Vagina (tissue), 2 donors: ENCODE data around the gene ADGRB2. TPM values are rescaled to one million over a fixed set of nuclear protein-coding genes. Genes with fewer than 3 reads are reported as not detected.

ENCODE experiments used
- DNase-seq, 2 donors: peaks; one replicate each; pipeline ENCODE4 v3.0.0-alpha.2; 2017; ENCODE audit errors: extremely low spot score in 2 of 2
- H3K27ac ChIP-seq: fragments of 200-600 bp; sonication (generic); one replicate; pipeline ENCODE4 v1.5.1; 2019
- H3K27me3 ChIP-seq: fragments of 200-600 bp; sonication (generic); one replicate; pipeline ENCODE4 v1.5.1; 2019
- H3K36me3 ChIP-seq, 2 donors: fragments of 200-600 bp; sonication (generic); one replicate each; pipeline ENCODE4 v1.5.1; 2017 to 2019
- H3K4me1 ChIP-seq: fragments of 200-600 bp; sonication (generic); one replicate; pipeline ENCODE4 v1.5.1; 2019
- H3K4me3 ChIP-seq, 2 donors: fragments of 200-600 bp; sonication (generic); 1 replicate in 1 of 2; 2 replicates in 1 of 2; pipeline ENCODE4 v1.5.1; 2016 to 2019
- H3K9me3 ChIP-seq: fragments of 200-600 bp; sonication (generic); one replicate; pipeline ENCODE4 v1.5.1; 2019
- POLR2A ChIP-seq, 2 donors: fragments of 450-650 bp; IDR thresholded peaks; one replicate each; pipeline ENCODE4 v1.6.1; 2017; ENCODE audit warnings: antibody characterized with exemption in 2 of 2, mild to moderate bottlenecking in 2 of 2, moderate library complexity in 2 of 2
- POLR2AphosphoS5 ChIP-seq, 2 donors: sonication (generic); formaldehyde crosslinking; IDR thresholded peaks; one replicate each; pipeline ENCODE4 v1.9.0; 2017; ENCODE audit warnings: antibody characterized with exemption in 2 of 2, mild to moderate bottlenecking in 2 of 2, low read depth in 1 of 2; ENCODE audit not compliant: insufficient read depth in 1 of 2
- intact Hi-C: fragments of 100-400 bp; cut with DNase I; formaldehyde crosslinking; loops from one replicate; pipeline ENCODE4 v1.15.1; 2023
- total RNA-seq: library from RNA; depleted of rRNA; stranded (reverse); fragments of >200 nt; gene quantifications from one replicate; pipeline ENCODE4 v1.2.3, GENCODE V29; 2016
- TF ChIP-seq, protein P1 (sequence below), 3 experiments: fragments of 450-650 bp in 2 of 3; fragments of 200-600 bp in 1 of 3; sonication (generic) in 1 of 3; IDR thresholded peaks; one replicate each; pipeline ENCODE4 v1.5.1; 2017 to 2019; ENCODE audit warnings: antibody characterized with exemption in 3 of 3, mild to moderate bottlenecking in 2 of 3, moderate library complexity in 2 of 3

Gene ADGRB2
- total RNA-seq, 1 donor from 2014 or later, result 3.9 TPM

DNA sequence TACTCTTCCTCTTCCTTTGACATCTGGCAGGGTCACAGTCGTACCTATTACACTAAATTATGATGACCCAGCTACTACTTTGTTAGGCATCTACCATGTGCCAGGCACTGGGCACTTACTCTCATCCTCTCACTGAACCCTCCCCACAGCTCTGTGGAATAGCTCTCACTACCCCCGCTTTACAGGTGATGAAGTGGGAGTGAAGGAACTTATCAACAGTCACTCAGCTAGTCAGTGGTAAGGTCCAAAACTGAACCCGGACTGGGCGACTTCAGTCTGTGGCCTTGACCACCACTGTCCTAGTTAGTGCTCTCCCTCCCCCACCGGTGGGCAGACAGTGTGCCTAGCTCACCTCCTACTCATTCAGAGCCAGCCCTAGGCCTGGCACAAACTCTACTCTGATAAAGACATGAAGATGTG, 12.3 kb downstream of the ADGRB2 start:
- DNase-seq, result no peak
- H3K4me1 ChIP-seq, result peaks cover 10% of the 10 kb centered on the region
- no peaks in the 10 kb centered on the region for H3K9me3 ChIP-seq
- no peak overlapping the region for H3K27ac ChIP-seq
- no peaks in the 10 kb centered on the region for H3K36me3 ChIP-seq
- no peaks in the 10 kb centered on the region for H3K27me3 ChIP-seq
- no peak for TF ChIP-seq POLR2A (IDR thresholded peaks at IDR 0.05)
- no peak for TF ChIP-seq POLR2AphosphoS5 (IDR thresholded peaks at IDR 0.05; ENCODE audit: insufficient read depth in 1 of 2, low read depth in 1 of 2)
- TF ChIP-seq, protein P1, sequence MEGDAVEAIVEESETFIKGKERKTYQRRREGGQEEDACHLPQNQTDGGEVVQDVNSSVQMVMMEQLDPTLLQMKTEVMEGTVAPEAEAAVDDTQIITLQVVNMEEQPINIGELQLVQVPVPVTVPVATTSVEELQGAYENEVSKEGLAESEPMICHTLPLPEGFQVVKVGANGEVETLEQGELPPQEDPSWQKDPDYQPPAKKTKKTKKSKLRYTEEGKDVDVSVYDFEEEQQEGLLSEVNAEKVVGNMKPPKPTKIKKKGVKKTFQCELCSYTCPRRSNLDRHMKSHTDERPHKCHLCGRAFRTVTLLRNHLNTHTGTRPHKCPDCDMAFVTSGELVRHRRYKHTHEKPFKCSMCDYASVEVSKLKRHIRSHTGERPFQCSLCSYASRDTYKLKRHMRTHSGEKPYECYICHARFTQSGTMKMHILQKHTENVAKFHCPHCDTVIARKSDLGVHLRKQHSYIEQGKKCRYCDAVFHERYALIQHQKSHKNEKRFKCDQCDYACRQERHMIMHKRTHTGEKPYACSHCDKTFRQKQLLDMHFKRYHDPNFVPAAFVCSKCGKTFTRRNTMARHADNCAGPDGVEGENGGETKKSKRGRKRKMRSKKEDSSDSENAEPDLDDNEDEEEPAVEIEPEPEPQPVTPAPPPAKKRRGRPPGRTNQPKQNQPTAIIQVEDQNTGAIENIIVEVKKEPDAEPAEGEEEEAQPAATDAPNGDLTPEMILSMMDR (IDR thresholded peaks at IDR 0.05), result no peak
- H3K4me3 ChIP-seq, result no peak overlapping the region
- intact Hi-C loops, result no loop called here

DNA sequence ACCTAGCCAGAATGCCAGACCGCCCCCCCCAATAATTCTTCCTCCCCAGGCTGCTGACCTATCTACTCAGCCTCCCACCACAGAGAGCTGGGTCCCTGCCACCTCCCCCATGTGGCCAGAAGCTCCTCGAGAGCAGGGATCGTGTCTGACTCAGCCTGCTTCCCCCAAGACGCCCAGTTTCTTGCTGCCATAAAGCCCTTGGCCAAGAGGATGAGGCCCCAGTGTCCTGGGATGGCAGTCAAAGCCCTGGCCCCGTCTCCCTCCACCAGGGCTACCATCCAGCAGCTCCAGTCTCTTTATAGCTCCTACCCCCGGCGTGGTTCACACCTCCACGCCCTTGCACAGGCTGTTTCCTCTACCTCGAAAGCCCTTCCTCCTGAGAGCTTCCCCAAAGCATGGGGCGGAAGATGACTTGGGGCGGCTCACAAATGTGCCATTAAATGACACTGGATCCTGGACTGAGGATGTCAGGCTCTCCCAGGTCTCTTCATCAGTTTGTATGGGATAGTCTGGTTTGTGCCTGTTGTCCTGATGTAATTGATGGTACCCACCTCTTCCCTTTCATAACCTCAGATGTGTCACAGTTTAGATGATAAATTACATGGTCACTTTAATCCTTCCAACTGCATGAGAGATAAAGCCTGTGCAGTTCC, 13.2 kb downstream of the ADGRB2 start:
- Histone ChIP-seq H3K27ac (no peak overlapping the region), H3K9me3 (no peaks in the 10 kb centered on the region), H3K4me1 (peaks cover 10% of the 10 kb centered on the region), H3K27me3 (no peaks in the 10 kb centered on the region), H3K4me3 (no peak overlapping the region), H3K36me3 (no peaks in the 10 kb centered on the region)
- DNase-seq, result no peak
- TF ChIP-seq POLR2A (IDR thresholded peaks at IDR 0.05) (no peak), POLR2AphosphoS5 (IDR thresholded peaks at IDR 0.05; ENCODE audit: insufficient read depth in 1 of 2, low read depth in 1 of 2) (no peak)
- TF ChIP-seq, protein P1 (IDR thresholded peaks at IDR 0.05), result no peak
- intact Hi-C loops, result no loop called here

DNA sequence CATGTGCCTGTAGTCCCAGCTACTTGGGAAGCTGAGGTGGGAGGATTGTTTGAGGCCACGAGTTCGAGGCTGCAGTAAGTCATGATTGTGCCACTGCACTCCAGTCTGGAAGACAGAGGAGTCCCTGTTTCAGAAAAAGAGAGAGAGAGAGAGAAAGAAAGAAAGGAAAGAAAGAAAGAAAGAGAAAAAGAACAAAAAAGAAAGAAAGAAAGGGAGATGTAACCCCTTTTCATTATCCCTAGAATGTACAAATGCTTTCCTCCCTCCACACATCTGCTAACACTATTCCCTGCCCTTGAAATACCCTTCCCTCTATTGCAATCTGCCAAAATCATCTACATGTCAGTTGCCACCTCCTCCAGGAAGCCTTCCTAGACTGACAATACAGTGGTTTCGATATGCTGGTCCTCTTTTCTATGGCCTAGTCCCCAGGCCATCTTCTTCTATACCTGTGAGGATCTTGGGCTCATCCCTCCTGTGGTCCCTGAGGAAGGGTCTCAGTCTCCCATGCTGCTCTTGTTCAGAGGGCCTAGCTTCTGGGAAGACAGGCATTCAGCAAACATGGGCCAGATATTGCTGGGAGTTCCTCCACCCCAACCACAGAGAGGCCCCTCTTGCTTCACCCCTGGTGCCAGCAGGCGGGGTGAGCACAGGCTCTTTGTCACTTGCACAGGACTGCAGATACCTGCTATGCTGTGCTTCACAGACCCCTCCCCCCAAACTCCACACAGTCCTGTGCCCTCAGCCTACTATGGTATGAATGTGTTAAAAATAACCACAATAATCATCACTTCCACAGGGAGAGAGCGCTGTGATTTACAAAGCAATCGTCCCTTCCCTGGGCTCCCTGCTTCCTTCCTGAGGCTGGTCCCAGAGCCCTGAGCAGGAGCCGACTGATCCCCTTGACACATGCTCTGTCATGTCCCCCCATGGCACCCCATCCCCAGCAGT, 14.1 kb downstream of the ADGRB2 start:
- Histone ChIP-seq H3K36me3 (no peaks in the 10 kb centered on the region), H3K4me1 (peaks cover 10% of the 10 kb centered on the region), H3K4me3 (no peak overlapping the region), H3K9me3 (no peaks in the 10 kb centered on the region), H3K27me3 (no peaks in the 10 kb centered on the region), H3K27ac (no peak overlapping the region)
- no peak for DNase-seq
- TF ChIP-seq POLR2AphosphoS5 (IDR thresholded peaks at IDR 0.05; ENCODE audit: insufficient read depth in 1 of 2, low read depth in 1 of 2) (no peak), POLR2A (IDR thresholded peaks at IDR 0.05) (no peak)
- TF ChIP-seq, protein P1 (IDR thresholded peaks at IDR 0.05), result no peak
- intact Hi-C loops, result no loop called here

DNA sequence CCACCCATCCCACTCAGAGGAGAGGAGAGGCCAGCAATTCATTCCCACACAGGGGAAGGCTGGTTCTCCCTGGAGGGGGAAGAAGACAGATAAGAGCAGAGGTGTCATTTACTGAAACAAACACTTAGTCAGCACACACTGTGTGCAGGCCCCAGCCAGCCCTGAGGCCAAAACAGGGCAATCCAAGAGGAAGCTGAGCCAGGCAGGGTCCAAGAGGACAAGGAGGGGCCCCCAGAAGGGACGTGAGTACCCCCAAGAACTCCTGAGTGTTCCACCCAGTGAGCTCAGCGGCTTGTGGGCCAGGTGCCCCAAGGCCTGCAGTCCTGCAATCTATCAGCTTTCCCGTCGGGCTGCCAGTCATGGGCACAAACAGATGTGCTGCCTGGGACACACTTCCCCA, 15.8 kb downstream of the ADGRB2 start:
- Histone ChIP-seq H3K4me1 (no peaks in the 10 kb centered on the region), H3K4me3 (no peak overlapping the region), H3K36me3 (no peaks in the 10 kb centered on the region), H3K27ac (no peak overlapping the region), H3K27me3 (no peaks in the 10 kb centered on the region), H3K9me3 (no peaks in the 10 kb centered on the region)
- no peak for TF ChIP-seq POLR2A (IDR thresholded peaks at IDR 0.05)
- no peak for DNase-seq
- intact Hi-C loops, result no loop called here

DNA sequence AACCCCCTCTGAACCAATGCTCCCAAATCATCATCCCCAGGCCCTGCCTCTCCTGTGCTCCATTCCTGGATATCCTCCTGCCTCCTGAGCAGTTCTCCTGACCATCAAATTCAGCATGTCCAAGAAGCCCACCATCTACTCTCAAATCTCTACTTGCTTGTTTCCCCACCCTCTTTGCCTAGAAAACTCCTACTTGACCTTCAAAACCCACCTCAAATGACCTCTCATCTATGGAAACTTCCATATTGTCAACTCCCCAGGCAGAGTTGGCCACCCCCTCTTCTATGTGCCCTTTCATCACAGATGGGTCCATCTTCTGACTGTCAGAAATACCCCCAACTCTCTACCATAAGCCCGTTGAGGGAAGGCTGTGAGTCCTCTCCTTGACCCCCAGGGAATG, 16.8 kb downstream of the ADGRB2 start:
- DNase-seq, result no peak
- no peaks in the 10 kb centered on the region for H3K27me3 ChIP-seq
- no peaks in the 10 kb centered on the region for H3K4me1 ChIP-seq
- intact Hi-C loops, result no loop called here
- no peak overlapping the region for H3K4me3 ChIP-seq
- no peak for TF ChIP-seq POLR2A (IDR thresholded peaks at IDR 0.05)
- TF ChIP-seq, protein P1 (IDR thresholded peaks at IDR 0.05), result no peak
- no peak for TF ChIP-seq POLR2AphosphoS5 (IDR thresholded peaks at IDR 0.05; ENCODE audit: insufficient read depth in 1 of 2, low read depth in 1 of 2)
- H3K27ac ChIP-seq, result no peak overlapping the region
- no peaks in the 10 kb centered on the region for H3K9me3 ChIP-seq
- no peaks in the 10 kb centered on the region for H3K36me3 ChIP-seq
